GM18870 (cell line): ENCODE data around the gene CELF4.
A peak's percentile ranks its signal among the peaks of the same experiment; 100 is the strongest.

Source experiments
- ATAC-seq: cut with Tn5 transposase; IDR thresholded peaks from one replicate; pipeline ENCODE4 v1.9.1; 2021; ENCODE audit warnings: moderate library complexity; ENCODE audit not compliant: unreplicated experiment

Gene CELF4

GRCh38 chr18:37395631-37396030 lies 170.0 kb downstream of the CELF4 start:
- no peak for ATAC-seq

GRCh38 chr18:37395138-37395537 lies 170.5 kb downstream of the CELF4 start:
- ATAC-seq = no peak

- no peak for ATAC-seq
Observed at GRCh38 chr18:37394610-37394965, 171.0 kb downstream of the CELF4 start.

GRCh38 chr18:37393945-37394609 lies 171.5 kb downstream of the CELF4 start:
- ATAC-seq = no peak

- no peak for ATAC-seq
Observed at GRCh38 chr18:37393221-37393827, 172.3 kb downstream of the CELF4 start.

GRCh38 chr18:37392648-37393047 lies 172.9 kb downstream of the CELF4 start:
- peak; percentile 25 for ATAC-seq

GRCh38 chr18:37391698-37392548 lies 173.7 kb downstream of the CELF4 start:
- ATAC-seq = peak; percentile 79

- ATAC-seq = no peak
Observed at GRCh38 chr18:37391156-37391555, 174.4 kb downstream of the CELF4 start.

GRCh38 chr18:37390687-37391086 lies 174.9 kb downstream of the CELF4 start:
- no peak for ATAC-seq

- ATAC-seq = no peak
Observed at GRCh38 chr18:37389684-37390368, 175.8 kb downstream of the CELF4 start.

- no peak for ATAC-seq
Observed at GRCh38 chr18:37389041-37389440, 176.6 kb downstream of the CELF4 start.

- ATAC-seq = no peak
Observed at GRCh38 chr18:37388413-37388812, 177.2 kb downstream of the CELF4 start.

GRCh38 chr18:37385846-37386778 lies 179.5 kb downstream of the CELF4 start:
- ATAC-seq = no peak

GRCh38 chr18:37383846-37384595 lies 181.6 kb downstream of the CELF4 start:
- no peak for ATAC-seq

- no peak for ATAC-seq
Observed at GRCh38 chr18:37383036-37383785, 182.4 kb downstream of the CELF4 start.

- no peak for ATAC-seq
Observed at GRCh38 chr18:37381554-37381953, 184.0 kb downstream of the CELF4 start.

GRCh38 chr18:37380546-37381110 lies 185.0 kb downstream of the CELF4 start:
- no peak for ATAC-seq

GRCh38 chr18:37378336-37379010 lies 187.1 kb downstream of the CELF4 start:
- ATAC-seq = no peak
